Stimulated activated naive CD8-positive, alpha-beta T cell treated with anti-CD3 and anti-CD28 coated beads, Interleukin-15, amount 100 ng/mL, for 72 hours (primary cell): ENCODE measurements around the gene CARD8.
"Not testable (repeated sequence)": the region's sequence is repeated elsewhere in the genome, so short reads cannot be mapped to it uniquely, and the experiment has no call there.

Experiments used
- ATAC-seq: fragments of 150-1000 bp; cut with Tn5 transposase; 2 replicates; pipeline ENCODE4 v1.10.0; 2021; ENCODE audit warnings: mild to moderate bottlenecking, moderate library complexity
- DNase-seq, 2 donors: peaks; one replicate each; pipeline ENCODE4 v3.0.0; 2021 to 2022
- H3K27ac Mint-ChIP-seq, 2 donors: one replicate each; pipeline ENCODE4 v1.8.0; 2022; ENCODE audit warnings: mild to moderate bottlenecking in 2 of 2, mixed read lengths in 2 of 2, moderate library complexity in 2 of 2
- H3K27me3 Mint-ChIP-seq: one replicate; pipeline ENCODE4 v1.8.0; 2022; ENCODE audit warnings: mixed read lengths
- H3K4me1 Mint-ChIP-seq: one replicate; pipeline ENCODE4 v1.8.0; 2022; ENCODE audit warnings: mild to moderate bottlenecking, mixed read lengths
- H3K4me3 Mint-ChIP-seq, 2 donors: one replicate each; pipeline ENCODE4 v1.8.0; 2022; ENCODE audit warnings: mild to moderate bottlenecking in 2 of 2, mixed read lengths in 2 of 2, moderate library complexity in 1 of 2
- H3K9me3 Mint-ChIP-seq, 2 donors: one replicate each; pipeline ENCODE4 v1.8.0; 2022; ENCODE audit warnings: mixed read lengths in 2 of 2

Gene CARD8

GRCh38 chr19:48247212-48247611 is 8.5 kb downstream of the CARD8 start:
- Mint-ChIP-seq H3K27ac (peak overlapping the region; percentile 87 to 92), H3K27me3 (no peaks in the 10 kb centered on the region), H3K4me1 (peaks cover 59% of the 10 kb centered on the region), H3K4me3 (peak overlapping the region; percentile 44 to 51), H3K9me3 (no peaks in the 10 kb centered on the region)
- DNase-seq: no peak
- ATAC-seq: no peak

- DNase-seq (no peak), ATAC-seq (no peak)
- Mint-ChIP-seq H3K9me3 (no peaks in the 10 kb centered on the region), H3K27me3 (no peaks in the 10 kb centered on the region), H3K27ac (peak overlapping the region; percentile 83 to 91), H3K4me1 (peaks cover 56% of the 10 kb centered on the region), H3K4me3 (peak overlapping the region; percentile 8 to 51)
Measured at GRCh38 chr19:48246101-48246500, 9.6 kb downstream of the CARD8 start.

- peak; percentile 93 for ATAC-seq
- Mint-ChIP-seq H3K27ac (peak overlapping the region; percentile 27 to 54), H3K27me3 (no peaks in the 10 kb centered on the region), H3K9me3 (no peaks in the 10 kb centered on the region), H3K4me3 (peak overlapping the region; percentile 72 to 90), H3K4me1 (peaks cover 43% of the 10 kb centered on the region)
- no peak for DNase-seq
Measured at GRCh38 chr19:48244281-48244680, 11.4 kb downstream of the CARD8 start.

GRCh38 chr19:48241771-48242170 is 13.9 kb downstream of the CARD8 start:
- Mint-ChIP-seq H3K27ac (peak overlapping the region in 1 of 2 donors; percentile 82), H3K4me1 (peaks cover 40% of the 10 kb centered on the region)
- H3K9me3 Mint-ChIP-seq, H3K27me3 Mint-ChIP-seq, ATAC-seq, H3K4me3 Mint-ChIP-seq, DNase-seq: not testable (repeated sequence)

GRCh38 chr19:48239582-48240141 is 16.1 kb downstream of the CARD8 start:
- peaks cover 20% of the 10 kb centered on the region for H3K4me1 Mint-ChIP-seq
- no peaks in the 10 kb centered on the region for H3K9me3 Mint-ChIP-seq
- peak overlapping the region in 1 of 2 donors; percentile 69 for H3K27ac Mint-ChIP-seq
- H3K27me3 Mint-ChIP-seq: no peaks in the 10 kb centered on the region
- H3K4me3 Mint-ChIP-seq: no peak overlapping the region
- DNase-seq (no peak), ATAC-seq (no peak)

- no peak overlapping the region for H3K4me3 Mint-ChIP-seq
- H3K27ac Mint-ChIP-seq: no peak overlapping the region
- no peak for DNase-seq
- H3K4me1 Mint-ChIP-seq: peaks cover 14% of the 10 kb centered on the region
- H3K27me3 Mint-ChIP-seq: no peaks in the 10 kb centered on the region
- ATAC-seq: no peak
- H3K9me3 Mint-ChIP-seq: no peaks in the 10 kb centered on the region
Measured at GRCh38 chr19:48239120-48239519, 16.6 kb downstream of the CARD8 start.

- ATAC-seq: no peak
- Mint-ChIP-seq H3K27ac (peak overlapping the region in 1 of 2 donors; percentile 82), H3K4me3 (no peak overlapping the region), H3K4me1 (peaks cover 16% of the 10 kb centered on the region), H3K27me3 (no peaks in the 10 kb centered on the region), H3K9me3 (no peaks in the 10 kb centered on the region)
- no peak for DNase-seq
Measured at GRCh38 chr19:48237057-48237456, 18.7 kb downstream of the CARD8 start.

GRCh38 chr19:48230555-48231129 is 25.1 kb downstream of the CARD8 start:
- Mint-ChIP-seq H3K27ac (peak overlapping the region in 1 of 2 donors; percentile 84), H3K9me3 (no peaks in the 10 kb centered on the region), H3K27me3 (no peaks in the 10 kb centered on the region), H3K4me1 (peaks cover 23% of the 10 kb centered on the region), H3K4me3 (no peak overlapping the region)
- DNase-seq: peak in 1 of 2 donors; percentile 59
- peak; percentile 91 for ATAC-seq

GRCh38 chr19:48221628-48222027 is 34.1 kb downstream of the CARD8 start:
- Mint-ChIP-seq H3K27ac (no peak overlapping the region), H3K4me1 (peaks cover under 1% of the 10 kb centered on the region), H3K9me3 (no peaks in the 10 kb centered on the region), H3K27me3 (no peaks in the 10 kb centered on the region), H3K4me3 (no peak overlapping the region)
- no peak for ATAC-seq
- DNase-seq: no peak

GRCh38 chr19:48220784-48221183 is 34.9 kb downstream of the CARD8 start:
- not testable (repeated sequence) for DNase-seq, ATAC-seq, H3K4me3 Mint-ChIP-seq, H3K27me3 Mint-ChIP-seq, H3K9me3 Mint-ChIP-seq, H3K4me1 Mint-ChIP-seq, H3K27ac Mint-ChIP-seq

- no peak overlapping the region for H3K4me3 Mint-ChIP-seq
- peaks cover 5% of the 10 kb centered on the region for H3K4me1 Mint-ChIP-seq
- ATAC-seq (no peak), DNase-seq (no peak)
- no peaks in the 10 kb centered on the region for H3K9me3 Mint-ChIP-seq
- H3K27ac Mint-ChIP-seq: peak overlapping the region in 1 of 2 donors; percentile 79
- no peaks in the 10 kb centered on the region for H3K27me3 Mint-ChIP-seq
Measured at GRCh38 chr19:48218997-48219396, 36.7 kb downstream of the CARD8 start.

- Mint-ChIP-seq H3K4me1 (peaks cover 5% of the 10 kb centered on the region), H3K27me3 (no peaks in the 10 kb centered on the region), H3K9me3 (no peaks in the 10 kb centered on the region), H3K4me3 (no peak overlapping the region), H3K27ac (no peak overlapping the region)
- no peak for DNase-seq
- no peak for ATAC-seq
Measured at GRCh38 chr19:48216933-48217332, 38.8 kb downstream of the CARD8 start.

- peaks cover 13% of the 10 kb centered on the region for H3K4me1 Mint-ChIP-seq
- DNase-seq (no peak), ATAC-seq (no peak)
- H3K27me3 Mint-ChIP-seq: no peaks in the 10 kb centered on the region
- H3K9me3 Mint-ChIP-seq: no peaks in the 10 kb centered on the region
- peak overlapping the region in 1 of 2 donors; percentile 30 for H3K27ac Mint-ChIP-seq
- H3K4me3 Mint-ChIP-seq: no peak overlapping the region
Measured at GRCh38 chr19:48213959-48214358, 41.8 kb downstream of the CARD8 start.

GRCh38 chr19:48210005-48210404 is 45.7 kb downstream of the CARD8 start:
- ATAC-seq (no peak), DNase-seq (no peak)
- peaks cover 8% of the 10 kb centered on the region for H3K4me1 Mint-ChIP-seq
- no peak overlapping the region for H3K4me3 Mint-ChIP-seq
- peak overlapping the region in 1 of 2 donors; percentile 44 for H3K27ac Mint-ChIP-seq
- H3K9me3 Mint-ChIP-seq: no peaks in the 10 kb centered on the region
- H3K27me3 Mint-ChIP-seq: no peaks in the 10 kb centered on the region

- Mint-ChIP-seq H3K27me3 (no peaks in the 10 kb centered on the region), H3K9me3 (no peaks in the 10 kb centered on the region), H3K27ac (no peak overlapping the region), H3K4me3 (no peak overlapping the region), H3K4me1 (peaks cover 14% of the 10 kb centered on the region)
- ATAC-seq (no peak), DNase-seq (no peak)
Measured at GRCh38 chr19:48206397-48207093, 49.2 kb downstream of the CARD8 start.
